Measurements from ENCODE around the gene TSPAN11.
"Not testable (repeated sequence)": the region's sequence is repeated elsewhere in the genome, so short reads cannot be mapped to it uniquely, and the experiment has no call there.

TSPAN11 gene, protein sequence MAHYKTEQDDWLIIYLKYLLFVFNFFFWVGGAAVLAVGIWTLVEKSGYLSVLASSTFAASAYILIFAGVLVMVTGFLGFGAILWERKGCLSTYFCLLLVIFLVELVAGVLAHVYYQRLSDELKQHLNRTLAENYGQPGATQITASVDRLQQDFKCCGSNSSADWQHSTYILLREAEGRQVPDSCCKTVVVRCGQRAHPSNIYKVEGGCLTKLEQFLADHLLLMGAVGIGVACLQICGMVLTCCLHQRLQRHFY

GRCh38 chr12:30926243-30927221 is at the start of gene TSPAN11:
Gene TSPAN11, plus strand, starts transcription at chr12:30926748. Its CDS starts 27,244 bp downstream, at chr12:30953992.
- no peak for DNase-seq

- no peak for DNase-seq
Measured at GRCh38 chr12:30877105-30877875, 49.3 kb upstream of the TSPAN11 start.

- DNase-seq: no peak
Measured at GRCh38 chr12:30878024-30878423, 48.5 kb upstream of the TSPAN11 start.

DNA sequence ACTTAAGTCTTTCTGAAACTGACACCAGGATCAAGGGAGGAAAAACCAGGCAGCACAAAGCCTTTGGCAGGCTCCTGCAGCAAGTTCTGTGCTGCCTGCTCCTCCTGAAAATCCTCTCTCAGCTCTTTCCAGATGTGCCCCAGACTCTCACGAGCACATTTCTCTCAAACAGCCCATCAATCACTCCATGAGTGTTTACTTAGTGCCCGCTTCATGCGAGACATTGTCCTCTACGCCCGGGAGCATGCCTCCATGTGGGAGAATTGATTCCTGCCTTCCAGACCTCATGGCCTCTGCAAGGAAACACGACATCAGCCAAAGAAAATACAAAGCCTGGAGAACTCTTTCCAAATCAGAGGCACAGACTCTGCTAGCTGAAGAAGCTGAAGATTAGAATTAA is 46.5 kb upstream of the TSPAN11 start:
- DNase-seq: no peak

DNA sequence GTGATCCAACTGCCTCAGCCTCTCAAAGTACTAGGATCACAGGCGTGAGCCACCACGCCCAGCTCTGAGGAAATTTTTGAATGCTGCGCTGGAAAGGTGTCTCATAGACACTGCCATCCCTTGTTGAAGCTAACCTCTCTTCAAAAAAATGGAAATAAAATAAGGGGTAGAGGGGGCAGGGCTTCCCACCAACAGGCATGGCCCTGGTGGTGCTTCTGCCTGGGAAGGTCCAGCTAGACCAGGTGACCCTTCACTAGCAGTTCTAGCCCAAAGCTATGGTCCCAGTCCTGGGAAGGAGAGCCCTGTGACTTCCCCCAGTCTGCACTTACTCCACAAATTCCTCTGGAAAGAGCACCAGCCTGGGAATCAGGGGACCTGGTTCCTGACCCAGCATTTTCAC is 45.7 kb upstream of the TSPAN11 start:
- no peak for DNase-seq

DNA sequence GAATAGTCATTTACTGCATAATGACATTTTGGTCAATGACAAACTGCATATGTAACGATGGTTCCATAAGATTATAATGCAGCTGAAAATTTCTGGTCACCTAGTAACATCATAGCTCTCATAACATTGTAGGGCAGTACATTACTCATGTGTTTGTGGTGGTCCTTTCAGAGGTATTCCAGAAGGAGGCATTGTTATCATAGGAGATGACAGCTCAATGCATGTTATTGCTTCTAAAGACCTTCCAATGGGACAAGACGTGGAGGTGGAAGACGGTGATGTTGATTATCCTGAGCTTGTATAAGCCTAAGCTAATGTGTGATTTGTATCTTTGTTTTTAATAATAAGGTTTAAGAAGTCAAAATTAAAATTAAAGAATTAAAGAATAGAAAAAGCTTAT is 43.8 kb upstream of the TSPAN11 start:
- DNase-seq: no peak

DNA sequence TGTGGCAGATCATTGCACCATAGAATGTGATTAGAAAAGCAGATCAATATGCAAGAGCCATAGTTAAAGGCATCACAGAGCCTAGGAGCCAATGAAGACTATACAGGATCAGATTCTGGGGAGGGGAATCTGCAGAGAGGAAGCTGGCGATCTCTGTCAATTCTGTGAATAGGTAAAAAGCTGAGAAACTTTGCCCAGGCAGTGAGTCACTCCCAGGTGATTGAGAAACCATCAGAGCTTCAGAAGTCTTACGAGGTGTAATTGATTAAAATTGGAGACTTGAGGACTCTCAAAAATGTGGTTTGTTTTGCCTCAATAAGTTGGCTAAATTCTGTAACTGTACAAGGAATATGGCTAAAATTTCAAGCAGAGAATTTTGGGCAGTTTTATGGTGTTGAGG is 41.7 kb upstream of the TSPAN11 start:
- no peak for DNase-seq

DNA sequence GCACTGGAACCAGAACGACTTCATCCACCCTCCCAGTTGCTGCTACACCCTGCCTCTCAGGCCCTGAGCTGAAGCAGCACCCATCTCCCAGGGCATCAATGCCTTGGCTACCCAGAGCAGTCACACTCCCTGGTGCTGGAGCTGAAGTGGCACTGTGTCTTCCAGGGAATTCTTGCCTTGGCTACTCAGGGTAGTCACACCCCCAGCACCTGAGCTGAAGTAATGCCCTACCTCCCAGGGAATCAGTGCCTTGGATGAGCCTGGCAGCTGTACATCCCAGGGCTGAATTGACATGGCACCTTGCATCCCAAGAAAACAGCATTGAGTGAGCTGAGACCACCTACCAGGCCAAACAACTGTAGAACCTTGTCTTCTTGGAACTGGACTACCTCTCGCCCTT is 41.2 kb upstream of the TSPAN11 start:
- DNase-seq: no peak

DNA sequence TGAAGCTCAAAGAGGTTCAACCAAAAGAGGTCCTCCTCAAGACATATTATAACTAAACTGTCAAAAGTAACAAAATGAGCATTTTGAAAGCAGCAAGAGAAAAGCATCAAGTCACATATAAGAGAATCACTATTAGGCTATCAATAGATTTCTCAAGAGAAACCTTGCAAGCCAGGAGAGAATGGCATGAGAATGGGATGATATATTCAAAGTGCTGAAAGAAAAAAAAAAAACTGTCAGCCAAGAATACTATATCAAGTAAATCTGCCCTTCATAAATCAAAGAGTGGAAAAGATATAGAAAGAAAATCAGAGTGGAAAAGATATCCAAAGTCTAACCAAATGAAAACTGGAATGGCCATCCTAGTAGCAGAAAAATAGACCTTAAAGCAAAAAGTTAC is 39.3 kb upstream of the TSPAN11 start:
- no peak for DNase-seq

- no peak for DNase-seq
Measured at GRCh38 chr12:30888241-30888640, 38.3 kb upstream of the TSPAN11 start.

- DNase-seq: not testable (repeated sequence)
Measured at GRCh38 chr12:30894531-30894930, 32.0 kb upstream of the TSPAN11 start.

DNA sequence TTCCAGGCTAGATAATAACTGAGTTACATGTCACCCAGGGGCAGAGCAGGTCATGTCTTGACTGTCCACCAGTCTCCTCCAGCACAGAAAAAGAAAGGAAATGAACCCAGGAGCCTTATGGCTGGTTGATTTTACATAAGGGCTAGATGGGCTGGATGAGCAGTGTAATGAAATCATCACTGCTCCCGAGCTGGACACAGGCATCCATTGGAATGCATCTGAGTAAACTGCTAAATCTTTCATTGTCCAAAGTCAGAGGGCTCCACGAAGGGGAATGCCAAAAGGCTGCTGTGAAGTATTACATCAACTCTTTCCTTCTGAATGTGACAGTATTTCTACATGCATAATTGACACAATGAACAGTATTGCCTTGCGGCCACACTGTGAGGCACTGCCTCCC is 30.1 kb upstream of the TSPAN11 start:
- no peak for DNase-seq

DNA sequence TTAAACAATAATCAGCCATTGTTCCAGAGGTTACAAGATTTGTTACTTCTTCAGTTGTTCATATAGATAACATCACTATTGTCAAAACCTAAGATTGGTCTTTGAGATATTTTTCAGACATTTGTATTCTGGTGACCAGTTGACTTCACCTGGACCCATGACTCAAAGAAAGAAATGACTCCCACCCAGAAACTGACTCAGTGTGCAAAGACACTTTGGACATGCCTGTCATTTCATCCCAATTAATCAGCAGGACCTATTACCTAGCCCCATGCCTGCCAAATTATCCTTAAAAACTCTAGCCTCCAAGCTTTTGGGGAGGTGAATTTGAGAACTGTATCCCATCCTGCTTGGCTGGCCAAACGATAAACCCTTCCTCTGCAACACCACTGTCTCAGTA is 27.7 kb upstream of the TSPAN11 start:
- no peak for DNase-seq

GRCh38 chr12:30900351-30900750 is 26.2 kb upstream of the TSPAN11 start:
- DNase-seq: no peak

- no peak for DNase-seq
Measured at GRCh38 chr12:30902001-30902400, 24.5 kb upstream of the TSPAN11 start.

GRCh38 chr12:30902596-30902995 is 24.0 kb upstream of the TSPAN11 start:
- no peak for DNase-seq

DNA sequence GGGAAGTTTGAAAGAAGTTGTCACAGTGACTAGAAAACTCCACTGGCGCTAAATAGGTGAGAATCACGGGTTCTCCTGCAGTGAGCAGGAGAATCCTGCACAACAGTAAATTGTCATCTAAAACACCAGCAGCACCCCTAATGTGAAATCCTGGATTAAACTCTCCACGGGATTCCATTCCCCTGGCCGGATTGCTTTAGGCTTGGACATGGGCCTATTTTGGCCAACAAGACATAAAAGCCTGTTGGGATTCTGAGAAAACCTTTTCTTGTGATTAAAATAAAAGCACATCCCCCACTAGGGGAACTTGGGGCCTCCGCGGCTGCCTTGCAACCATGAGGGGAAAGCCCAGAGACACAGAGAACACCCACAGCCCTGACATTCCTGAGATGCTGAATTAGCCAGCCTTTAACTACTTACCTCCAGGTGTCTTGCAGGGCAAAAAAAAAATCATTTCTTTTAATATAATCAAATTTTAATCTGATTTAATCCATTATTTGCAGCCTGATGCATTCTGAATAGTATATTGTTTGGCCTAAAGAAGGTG is 21.0 kb upstream of the TSPAN11 start:
- DNase-seq: no peak

DNA sequence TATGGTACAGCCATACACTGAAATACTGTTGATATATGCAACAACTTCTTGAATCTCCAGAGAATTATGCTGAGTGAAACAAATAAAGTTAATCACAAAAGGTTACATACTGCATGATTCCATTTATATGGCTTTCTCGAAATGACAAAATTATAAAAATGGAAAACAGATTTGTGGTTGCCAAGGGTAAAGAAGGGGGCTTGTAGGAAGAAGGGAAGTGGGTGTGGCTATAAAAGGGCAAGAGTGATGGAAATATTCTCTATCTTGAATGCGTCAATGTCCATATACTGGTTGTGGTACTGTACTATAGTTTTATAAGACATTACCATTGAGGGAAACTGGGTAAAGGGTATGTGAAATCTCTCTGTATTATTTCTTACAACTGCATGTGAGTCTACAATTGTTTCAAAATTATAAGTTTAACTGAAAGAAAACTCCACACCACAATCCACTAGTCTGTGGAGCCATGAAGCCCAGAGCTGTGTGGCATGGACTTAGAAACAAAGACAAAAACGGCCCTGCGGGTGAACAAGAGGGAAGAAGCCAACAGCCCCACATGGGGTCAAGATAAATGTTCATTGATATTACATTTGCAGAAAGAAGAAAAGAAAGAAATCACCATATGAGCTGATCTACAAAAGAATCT is 18.3 kb upstream of the TSPAN11 start:
- DNase-seq: no peak

DNA sequence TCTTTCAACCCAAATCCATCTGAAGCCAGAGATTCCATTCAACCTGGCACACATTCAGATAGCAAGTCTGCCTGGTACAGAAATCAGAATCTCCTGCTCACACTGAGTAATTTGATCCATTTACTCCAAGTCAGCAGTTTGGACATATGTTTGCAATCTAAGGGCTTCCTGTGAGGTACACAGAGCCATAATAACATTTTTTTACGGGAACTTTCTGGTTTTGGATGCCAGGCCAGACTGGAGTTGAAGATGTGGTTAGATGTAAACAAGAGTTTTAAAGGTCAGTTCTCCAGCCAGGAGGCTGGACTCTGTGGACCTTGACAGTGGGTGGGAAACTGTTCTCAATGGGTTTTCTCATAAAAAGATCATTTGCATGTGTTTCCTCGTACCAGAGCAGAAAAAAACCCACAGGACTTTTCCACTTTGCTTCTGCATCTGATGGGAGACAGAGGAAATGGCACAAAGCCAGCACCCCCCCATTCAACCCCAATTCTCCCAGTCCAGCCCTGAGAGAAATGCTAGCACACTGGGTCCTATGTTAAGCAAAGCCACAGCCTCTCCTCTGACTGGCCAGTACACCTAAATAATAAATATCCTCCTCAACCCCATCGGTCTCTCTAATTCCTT is 17.7 kb upstream of the TSPAN11 start:
- DNase-seq: no peak

DNA sequence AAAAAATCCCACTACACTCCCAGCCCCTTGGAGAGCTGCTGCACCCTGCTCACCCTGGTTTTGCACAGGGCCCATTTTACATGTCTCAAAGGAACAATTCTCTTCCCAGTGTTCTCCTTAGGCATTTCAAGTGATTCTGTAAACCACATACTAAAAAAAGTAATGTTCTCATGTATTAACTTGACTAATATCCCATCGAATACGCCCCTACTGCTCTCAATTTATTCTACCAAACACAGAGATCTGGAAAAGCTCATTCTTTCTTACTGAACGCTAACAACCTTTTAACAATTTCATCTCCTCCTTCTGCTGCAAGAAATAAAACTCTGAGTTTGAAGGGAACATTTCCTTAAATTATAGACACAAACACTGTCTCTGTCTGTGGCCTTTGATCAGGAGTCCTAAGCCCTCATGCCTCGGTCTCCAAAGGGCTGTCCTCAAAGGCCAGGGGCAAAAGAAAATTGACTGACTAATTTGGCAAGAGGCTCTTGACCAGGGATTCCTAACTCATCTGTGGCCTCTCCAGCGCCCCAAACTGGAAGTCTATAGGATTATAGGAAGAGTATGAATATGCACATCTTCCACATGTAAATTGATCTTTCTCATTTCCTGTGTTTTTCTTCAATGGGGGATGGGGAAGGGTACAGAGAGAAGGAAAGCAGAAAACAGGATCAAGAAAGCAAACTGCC is 17.1 kb upstream of the TSPAN11 start:
- DNase-seq: no peak

DNA sequence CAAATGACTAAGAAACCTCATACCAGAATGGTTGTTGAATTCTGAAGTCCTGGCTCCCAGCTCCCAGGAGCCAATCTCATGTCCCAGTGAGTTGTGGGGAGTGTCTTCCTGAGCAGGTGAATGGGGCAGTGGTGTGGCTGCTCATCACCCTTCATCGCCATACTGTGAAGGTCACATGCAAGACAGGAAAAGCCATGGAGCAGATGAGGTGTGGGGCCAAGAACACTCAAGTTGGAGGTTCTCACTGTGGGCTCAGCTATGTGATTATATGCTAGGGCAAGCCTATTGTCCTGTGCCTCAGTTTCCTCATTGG is 16.6 kb upstream of the TSPAN11 start:
- DNase-seq: no peak

GRCh38 chr12:30911207-30911606 is 15.3 kb upstream of the TSPAN11 start:
- no peak for DNase-seq
